CD4-positive, alpha-beta memory T cell (primary cell): ENCODE measurements around the gene UIMC1. TPM values are rescaled to one million over a fixed set of nuclear protein-coding genes. Genes with fewer than 3 reads are reported as not detected.
"Not testable (repeated sequence)": the region's sequence is repeated elsewhere in the genome, so short reads cannot be mapped to it uniquely, and the experiment has no call there.

ENCODE experiments used
- CTCF ChIA-PET: fragments of 350-600 bp; sonication (Branson Sonifier 250); formaldehyde crosslinking; loops from one replicate; lab custom pipeline; 2021; ENCODE audit warnings: inconsistent platforms; ENCODE audit not compliant: partially characterized antibody; lab: Charles Lee
- POLR2A ChIA-PET: fragments of 350-600 bp; sonication (Branson Sonifier 250); formaldehyde crosslinking; loops from one replicate; lab custom pipeline; 2021; ENCODE audit not compliant: partially characterized antibody; lab: Charles Lee
- DNase-seq, 5 donors: peaks; one replicate each; pipeline versions ENCODE4 v3.0.0 to v3.0.0-alpha.2; 2020 to 2022; ENCODE audit warnings: mixed read lengths in 1 of 5
- H3K27ac ChIP-seq: one replicate; pipeline ENCODE4 v1.7.0; 2013; ENCODE audit warnings: low read depth, low read length
- H3K27me3 ChIP-seq: 2 replicates; pipeline ENCODE4 v1.7.0; 2013; ENCODE audit warnings: mild to moderate bottlenecking, low read length, moderate library complexity; ENCODE audit not compliant: insufficient read depth
- H3K36me3 ChIP-seq: 2 replicates; pipeline ENCODE4 v1.7.0; 2013; ENCODE audit warnings: mild to moderate bottlenecking, low read length, moderate library complexity; ENCODE audit not compliant: insufficient read depth
- H3K4me1 ChIP-seq: 2 replicates; pipeline ENCODE4 v1.7.0; 2013; ENCODE audit warnings: mild to moderate bottlenecking, low read length, moderate library complexity; ENCODE audit not compliant: insufficient read depth
- H3K4me3 ChIP-seq, 2 donors: one replicate each; pipeline ENCODE4 v1.7.0; 2013; ENCODE audit warnings: low read length in 2 of 2, mild to moderate bottlenecking in 1 of 2
- H3K9me3 ChIP-seq, 2 donors: one replicate each; pipeline ENCODE4 v1.7.0; 2013; ENCODE audit warnings: low read length in 2 of 2, control low read depth in 1 of 2; ENCODE audit not compliant: control insufficient read depth in 1 of 2
- H3K27ac Mint-ChIP-seq, 7 donors: one replicate each; pipeline ENCODE4 v1.8.0; 2020 to 2021; ENCODE audit warnings: mixed read lengths in 7 of 7, mild to moderate bottlenecking in 6 of 7, inconsistent platforms in 3 of 7, moderate library complexity in 3 of 7
- H3K27me3 Mint-ChIP-seq, 2 donors: one replicate each; pipeline ENCODE4 v1.8.0; 2020 to 2021; ENCODE audit warnings: mixed read lengths in 2 of 2
- H3K36me3 Mint-ChIP-seq, 2 donors: one replicate each; pipeline ENCODE4 v1.8.0; 2020 to 2021; ENCODE audit warnings: mixed read lengths in 2 of 2, inconsistent platforms in 1 of 2, mild to moderate bottlenecking in 1 of 2
- H3K4me1 Mint-ChIP-seq, 4 donors: one replicate each; pipeline ENCODE4 v1.8.0; 2020 to 2021; ENCODE audit warnings: mixed read lengths in 4 of 4, mild to moderate bottlenecking in 1 of 4
- H3K4me3 Mint-ChIP-seq, 8 donors: one replicate each; pipeline ENCODE4 v1.8.0; 2020 to 2021; ENCODE audit warnings: mixed read lengths in 8 of 8, mild to moderate bottlenecking in 7 of 8, moderate library complexity in 6 of 8, inconsistent platforms in 3 of 8
- H3K9me3 Mint-ChIP-seq, 8 donors: one replicate each; pipeline ENCODE4 v1.8.0; 2020 to 2021; ENCODE audit warnings: mixed read lengths in 8 of 8, mild to moderate bottlenecking in 5 of 8, inconsistent platforms in 3 of 8, moderate library complexity in 1 of 8
- intact Hi-C: fragments of 100-400 bp; cut with micrococcal nuclease; formaldehyde crosslinking; loops from one replicate; pipeline ENCODE4 v1.15.1; 2023
- polyA plus RNA-seq, 2 donors: library from polyadenylated mRNA; unstranded; fragments of 300-500 nt; fragmentation: Illumina TruSeq; gene quantifications; one replicate each; pipeline ENCODE4 v1.2.3, GENCODE V29; 2021
- total RNA-seq, 2 experiments: library from RNA; stranded (reverse); gene quantifications; one replicate each; pipeline ENCODE4 v1.2.3, GENCODE V29; 2021

Gene UIMC1
- total and polyA plus RNA-seq, 4 experiments from 2014 or later: 16.7 to 61.7 (median 41.2) TPM

DNA sequence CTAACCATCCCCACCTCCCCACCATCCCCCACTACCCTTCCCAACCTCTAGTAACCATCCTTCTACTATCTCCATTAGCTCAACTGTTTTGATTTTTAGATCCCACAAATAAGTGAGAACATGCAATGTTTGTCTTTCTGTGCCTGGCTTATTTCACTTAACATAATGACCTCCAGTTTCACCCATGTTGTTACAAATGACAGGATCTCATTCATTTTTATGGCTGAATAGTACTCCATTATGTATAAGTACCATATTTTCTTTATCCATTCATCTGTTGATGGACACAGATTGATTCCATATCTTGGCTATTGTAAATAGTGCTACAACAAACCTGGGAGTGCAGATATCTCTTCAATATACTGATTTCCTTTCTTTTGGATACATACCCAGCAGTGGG is 7.1 kb downstream of the UIMC1 start:
- Mint-ChIP-seq H3K4me1 (peaks cover 44 to 65% (median 51%) of the 10 kb centered on the region in 4 donors), H3K36me3 (peaks cover 13 to 15% of the 10 kb centered on the region in 2 donors), H3K27ac (peak overlapping the region in 2 of 7 donors; percentile 1 to 8)
- H3K27ac ChIP-seq, POLR2A ChIA-PET, intact Hi-C loops, CTCF ChIA-PET, H3K9me3 ChIP-seq, H3K27me3 ChIP-seq, H3K27me3 Mint-ChIP-seq, H3K9me3 Mint-ChIP-seq, DNase-seq, H3K4me3 ChIP-seq, H3K36me3 ChIP-seq, H3K4me3 Mint-ChIP-seq: not testable (repeated sequence)
- peaks cover 29% of the 10 kb centered on the region for H3K4me1 ChIP-seq

DNA sequence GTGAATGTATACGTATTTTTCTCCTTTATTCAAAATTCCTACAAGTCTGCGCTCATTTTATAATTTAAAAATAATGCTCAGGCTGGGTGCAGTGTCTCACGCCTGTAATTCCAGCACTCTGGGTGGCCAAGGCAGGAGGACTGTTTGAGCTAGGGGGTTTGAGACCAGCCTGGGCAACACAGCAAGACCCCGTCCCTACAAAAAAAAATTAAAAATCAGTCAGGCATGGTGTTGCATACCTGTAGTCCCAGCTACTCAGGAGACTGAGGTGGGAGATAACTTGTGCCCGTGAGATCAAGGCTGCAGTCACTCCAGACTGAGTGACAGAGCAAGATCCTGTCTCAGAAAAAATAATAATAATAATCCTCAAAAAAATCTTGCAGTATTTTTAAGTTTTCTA is 7.8 kb downstream of the UIMC1 start:
- peaks cover 17 to 19% of the 10 kb centered on the region in 2 donors for H3K36me3 Mint-ChIP-seq
- H3K9me3 Mint-ChIP-seq: peaks cover 0 to 11% (median 7%) of the 10 kb centered on the region in 8 donors
- H3K27ac ChIP-seq: no peak overlapping the region
- ChIA-PET POLR2A (no interaction called here), CTCF (no interaction called here)
- no peaks in the 10 kb centered on the region for H3K36me3 ChIP-seq
- H3K4me3 ChIP-seq: no peak overlapping the region
- DNase-seq: no peak
- no peaks in the 10 kb centered on the region for H3K9me3 ChIP-seq
- H3K27me3 Mint-ChIP-seq: no peaks in the 10 kb centered on the region
- H3K27me3 ChIP-seq: no peaks in the 10 kb centered on the region
- peak overlapping the region in 1 of 8 donors; percentile 22 for H3K4me3 Mint-ChIP-seq
- peaks cover 40 to 60% (median 45%) of the 10 kb centered on the region in 4 donors for H3K4me1 Mint-ChIP-seq
- intact Hi-C loops: no loop called here
- H3K4me1 ChIP-seq: peaks cover 22% of the 10 kb centered on the region
- H3K27ac Mint-ChIP-seq: peak overlapping the region in 1 of 7 donors; percentile 22

DNA sequence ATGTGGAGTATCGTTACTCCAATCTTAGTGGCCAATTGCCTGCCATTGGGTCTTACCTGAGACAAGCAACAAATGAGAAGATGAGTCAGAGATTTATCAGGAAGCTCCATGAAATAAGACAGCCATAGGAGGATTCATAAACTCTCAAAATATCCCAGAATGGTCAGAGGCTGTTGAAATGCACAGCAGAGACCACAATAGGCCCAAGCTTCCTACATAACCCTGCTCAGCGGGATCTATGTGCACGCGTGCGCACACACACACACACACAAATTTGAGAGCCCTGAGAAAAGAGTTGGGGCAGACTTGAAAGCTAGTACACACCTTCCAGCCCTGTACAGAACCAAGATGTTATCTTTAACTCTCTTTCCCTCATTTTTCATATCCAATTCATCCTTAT is 9.8 kb downstream of the UIMC1 start:
- Histone ChIP-seq H3K36me3 (no peaks in the 10 kb centered on the region), H3K27ac (no peak overlapping the region), H3K4me1 (peaks cover 17% of the 10 kb centered on the region), H3K27me3 (no peaks in the 10 kb centered on the region), H3K9me3 (no peaks in the 10 kb centered on the region), H3K4me3 (no peak overlapping the region)
- Mint-ChIP-seq H3K9me3 (peaks cover 0 to 11% (median 7%) of the 10 kb centered on the region in 8 donors), H3K4me3 (peak overlapping the region in 4 of 8 donors; percentile 5 to 37 (median 19)), H3K4me1 (peaks cover 33 to 66% (median 41%) of the 10 kb centered on the region in 4 donors), H3K27ac (peak overlapping the region in 3 of 7 donors; percentile 9 to 53 (median 51)), H3K27me3 (no peaks in the 10 kb centered on the region), H3K36me3 (peaks cover 17 to 20% of the 10 kb centered on the region in 2 donors)
- intact Hi-C loops: no loop called here
- no peak for DNase-seq
- ChIA-PET CTCF (no interaction called here), POLR2A (interaction anchor here (0.5 to 0.9 kb wide), 3 partner anchors 9 to 23 kb away, joined by 3 to 4 read pairs (median 4); no protein-coding TSS in a partner anchor)

DNA sequence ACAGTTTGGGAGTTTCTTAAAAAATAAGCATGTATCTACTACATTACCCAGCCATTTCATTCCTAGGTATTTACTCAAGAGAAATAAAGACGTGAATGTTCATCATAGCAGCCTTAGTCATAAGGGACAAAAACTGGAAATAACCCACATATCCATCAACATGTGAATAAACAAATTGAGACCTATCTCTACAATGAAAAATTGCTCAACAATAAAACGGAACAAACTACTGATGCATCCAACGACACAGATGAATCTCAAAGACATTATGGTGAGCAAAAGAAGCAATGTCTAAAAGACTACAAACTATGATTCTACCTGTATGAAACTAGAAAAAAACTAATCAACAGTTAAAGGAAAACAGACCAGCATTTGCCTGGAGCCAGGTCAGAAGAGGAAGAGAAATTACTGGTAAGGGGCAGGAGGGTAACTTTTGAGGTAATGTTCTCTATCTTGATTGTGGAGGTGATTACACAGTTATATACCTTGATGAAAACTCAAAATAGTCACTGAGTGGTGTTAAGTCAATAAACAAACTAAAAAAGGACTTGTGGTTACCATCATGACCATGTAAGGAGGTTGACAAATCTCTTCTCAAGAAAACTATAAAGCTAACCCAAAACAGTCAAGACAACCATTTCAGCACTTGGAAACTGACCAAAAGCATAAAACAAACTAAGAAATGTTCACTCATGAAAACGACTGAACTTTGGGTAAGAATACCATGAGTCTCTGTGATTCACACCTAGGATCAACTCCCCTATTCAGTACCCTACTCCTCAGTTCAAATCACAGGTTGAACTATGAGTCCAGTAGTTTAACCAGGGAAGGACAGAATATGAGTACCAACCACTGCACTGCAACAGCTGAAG is 10.4 kb downstream of the UIMC1 start:
- Histone ChIP-seq H3K27me3 (no peaks in the 10 kb centered on the region), H3K36me3 (no peaks in the 10 kb centered on the region), H3K9me3 (no peaks in the 10 kb centered on the region), H3K4me3 (no peak overlapping the region), H3K4me1 (peaks cover 17% of the 10 kb centered on the region), H3K27ac (no peak overlapping the region)
- peaks cover 32 to 66% (median 38%) of the 10 kb centered on the region in 4 donors for H3K4me1 Mint-ChIP-seq
- ChIA-PET CTCF (no interaction called here), POLR2A (interaction anchor here (0.9 to 1.2 kb wide), 3 partner anchors 10 to 23 kb away, joined by 4 read pairs; no protein-coding TSS in a partner anchor)
- DNase-seq: no peak
- peaks cover 17% of the 10 kb centered on the region in 2 donors for H3K36me3 Mint-ChIP-seq
- H3K27ac Mint-ChIP-seq: peak overlapping the region in 4 of 7 donors; percentile 3 to 53 (median 44)
- peak overlapping the region in 3 of 8 donors; percentile 5 to 75 (median 21) for H3K4me3 Mint-ChIP-seq
- intact Hi-C loops: no loop called here
- no peaks in the 10 kb centered on the region for H3K27me3 Mint-ChIP-seq
- H3K9me3 Mint-ChIP-seq: peaks cover 0 to 11% (median 7%) of the 10 kb centered on the region in 8 donors

DNA sequence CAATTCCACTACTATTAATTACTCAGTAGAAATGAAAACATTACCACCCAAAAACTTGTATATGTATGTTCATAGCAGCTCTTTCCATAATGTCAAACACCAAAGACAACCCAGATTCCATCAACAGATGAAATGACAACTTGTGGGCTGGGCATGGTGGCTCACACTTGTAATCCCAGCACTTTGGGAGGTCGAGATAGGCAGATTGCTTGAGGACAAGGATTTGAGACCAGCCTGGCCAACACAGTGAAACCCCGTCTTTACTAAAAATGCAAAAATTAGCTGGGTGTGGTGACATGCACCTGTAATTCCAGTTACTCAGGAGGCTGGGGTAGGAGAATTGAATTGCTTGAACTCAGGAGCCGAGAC is 11.5 kb downstream of the UIMC1 start:
- Histone ChIP-seq H3K4me1 (peaks cover 17% of the 10 kb centered on the region), H3K36me3 (no peaks in the 10 kb centered on the region), H3K9me3 (no peaks in the 10 kb centered on the region), H3K4me3 (no peak overlapping the region), H3K27ac (no peak overlapping the region), H3K27me3 (no peaks in the 10 kb centered on the region)
- Mint-ChIP-seq H3K36me3 (peaks cover 12 to 16% of the 10 kb centered on the region in 2 donors), H3K27me3 (no peaks in the 10 kb centered on the region), H3K27ac (no peak overlapping the region), H3K4me1 (peaks cover 29 to 64% (median 36%) of the 10 kb centered on the region in 4 donors), H3K4me3 (peak overlapping the region in 1 of 8 donors; percentile 2), H3K9me3 (peaks cover 0 to 11% (median 7%) of the 10 kb centered on the region in 8 donors)
- CTCF ChIA-PET: no interaction called here
- POLR2A ChIA-PET: interaction anchor here (1.2 kb wide), 1 partner anchor 9 kb away, joined by 4 read pairs; no protein-coding TSS in a partner anchor
- no peak for DNase-seq
- intact Hi-C loops: no loop called here

DNA sequence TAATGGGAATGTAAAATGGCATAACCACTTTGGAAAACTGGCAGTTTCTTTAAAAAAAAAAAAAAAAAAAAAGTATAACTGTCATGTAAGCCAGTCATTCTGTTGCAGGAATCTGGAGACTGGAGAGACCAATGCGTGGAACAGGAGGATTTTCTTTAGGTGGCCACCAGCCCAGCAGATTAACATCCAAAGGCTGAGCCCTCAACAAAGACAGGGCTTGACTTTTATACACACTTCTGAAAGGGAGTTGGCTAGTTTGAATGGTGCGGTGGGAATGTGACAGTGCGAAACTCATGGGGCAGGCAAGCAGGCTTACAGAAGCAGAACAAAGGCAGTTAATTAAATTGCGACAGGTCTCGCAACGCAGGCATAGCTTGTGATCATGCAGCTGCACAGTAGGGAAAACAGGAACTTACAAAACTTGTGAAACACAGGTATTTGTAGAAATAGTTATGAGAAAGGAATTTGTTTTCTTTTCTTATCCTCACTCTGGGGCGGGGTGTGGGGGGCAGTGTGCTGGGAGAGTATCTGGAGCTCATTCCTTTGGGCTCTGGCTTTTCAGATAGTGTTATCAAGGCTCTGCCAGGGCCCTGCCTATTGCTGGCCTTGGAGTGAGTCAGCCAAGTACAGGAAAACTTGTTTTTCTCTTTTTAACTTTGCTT is 12.0 kb downstream of the UIMC1 start:
- Mint-ChIP-seq H3K4me1 (peaks cover 28 to 64% (median 34%) of the 10 kb centered on the region in 4 donors), H3K27ac (peak overlapping the region in 1 of 7 donors; percentile 75), H3K27me3 (no peaks in the 10 kb centered on the region), H3K9me3 (peaks cover 0 to 11% (median 7%) of the 10 kb centered on the region in 8 donors), H3K36me3 (peaks cover 12 to 15% of the 10 kb centered on the region in 2 donors), H3K4me3 (peak overlapping the region in 1 of 8 donors; percentile 2)
- Histone ChIP-seq H3K4me1 (peaks cover 20% of the 10 kb centered on the region), H3K9me3 (no peaks in the 10 kb centered on the region), H3K4me3 (no peak overlapping the region), H3K36me3 (no peaks in the 10 kb centered on the region), H3K27me3 (no peaks in the 10 kb centered on the region), H3K27ac (no peak overlapping the region)
- DNase-seq: no peak
- intact Hi-C loops: no loop called here
- ChIA-PET POLR2A (interaction anchor here (1.2 kb wide), 1 partner anchor 8 kb away, joined by 4 read pairs; no protein-coding TSS in a partner anchor), CTCF (interaction anchor here (1.7 kb wide), 1 partner anchor 11 kb away, joined by 4 read pairs; no protein-coding TSS in a partner anchor)
